HG02571 (cell line): ENCODE measurements around the gene TAPT1.
A peak's percentile ranks its signal among the peaks of the same experiment; 100 is the strongest.
"Not testable (repeated sequence)": the region's sequence is repeated elsewhere in the genome, so short reads cannot be mapped to it uniquely, and the experiment has no call there.

Experiments
- ATAC-seq: cut with Tn5 transposase; IDR thresholded peaks from one replicate; pipeline ENCODE4 v1.9.1; 2021; ENCODE audit warnings: mild to moderate bottlenecking, moderate library complexity; ENCODE audit not compliant: unreplicated experiment

TAPT1 gene

DNA sequence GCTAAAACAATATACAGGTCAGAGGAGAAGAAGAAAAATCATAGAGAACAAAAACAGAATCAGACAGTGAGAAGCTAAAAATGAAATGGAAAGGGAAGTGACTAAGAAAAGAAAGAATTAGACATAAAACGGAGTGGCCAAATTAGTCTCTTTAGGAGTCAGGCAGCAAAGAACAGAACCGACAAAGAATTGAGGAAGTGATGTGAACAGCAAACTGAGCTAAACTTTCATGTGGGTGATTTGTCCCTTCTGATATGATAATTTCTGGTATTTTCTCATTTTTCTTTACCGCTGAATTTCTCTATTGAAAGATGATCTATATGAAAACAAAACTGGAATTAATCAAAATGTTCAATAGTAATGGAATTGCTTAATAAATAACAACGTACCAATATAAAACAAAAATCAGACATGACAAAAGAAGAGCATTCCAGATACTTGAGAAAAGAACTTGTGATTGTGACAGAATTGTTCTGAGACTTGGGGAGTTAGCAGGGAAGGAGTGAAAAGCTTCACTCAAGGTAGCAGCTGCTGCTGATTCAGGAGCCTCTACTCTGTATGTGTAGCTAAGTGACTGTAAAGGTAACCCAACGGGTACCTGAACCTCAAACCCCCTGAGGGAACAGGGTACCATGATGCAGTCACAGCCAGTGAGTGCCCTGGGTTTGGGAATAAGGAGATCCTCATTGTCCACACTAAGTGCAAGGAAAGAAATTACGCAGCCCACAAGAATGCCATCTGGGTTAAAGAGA is 8.8 kb downstream of the TAPT1 start:
- peak; percentile 72 for ATAC-seq

DNA sequence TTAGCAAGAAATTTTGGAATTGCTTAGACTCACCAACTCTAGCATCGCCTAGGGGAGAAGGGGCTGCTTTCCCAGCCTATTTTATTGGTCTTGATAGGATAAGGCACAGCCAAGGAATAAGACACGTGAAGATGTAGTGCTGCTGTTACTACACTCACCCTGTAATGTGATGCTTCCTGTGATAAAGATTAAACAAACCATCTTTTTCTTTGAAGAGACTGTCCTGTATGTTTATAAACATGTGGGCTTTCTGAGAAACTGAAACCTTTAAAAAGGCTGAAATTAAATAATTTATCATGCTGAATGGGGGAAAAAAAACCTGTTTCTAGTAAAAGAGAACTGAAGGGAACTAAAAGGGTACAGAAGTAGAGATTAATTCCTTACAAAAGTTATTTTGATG is 13.2 kb downstream of the TAPT1 start:
- no peak for ATAC-seq

DNA sequence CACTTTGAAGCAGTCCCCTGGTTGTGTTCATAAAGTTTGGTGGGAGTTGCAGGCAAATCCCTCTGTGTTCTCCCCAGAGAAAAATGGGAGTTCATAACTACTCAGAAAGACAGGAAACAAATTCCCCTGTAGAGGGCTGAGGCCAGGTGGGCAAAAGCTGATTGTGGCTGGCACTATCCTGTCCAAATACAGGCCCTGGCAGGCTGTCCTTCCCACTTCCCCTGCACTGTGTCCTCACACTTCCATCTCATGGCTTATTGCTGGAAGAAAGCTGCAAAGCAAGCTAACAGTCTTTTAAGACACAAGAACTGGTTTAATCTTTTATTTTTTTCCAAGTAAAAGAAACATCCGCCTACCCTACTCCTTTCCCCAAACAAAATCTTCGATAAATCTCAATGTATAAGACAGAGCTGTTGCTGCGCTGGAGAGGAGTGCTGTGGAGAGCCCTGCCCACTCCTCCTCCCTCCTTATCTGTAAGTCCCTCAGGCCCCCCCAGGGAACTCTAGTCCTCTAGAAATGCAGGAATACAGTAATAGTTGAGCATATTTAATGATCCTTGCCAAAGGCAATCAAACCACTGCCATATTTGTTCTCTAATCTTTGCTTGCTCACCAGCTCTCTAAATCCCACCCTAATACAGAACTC is 14.0 kb downstream of the TAPT1 start:
- no peak for ATAC-seq

DNA sequence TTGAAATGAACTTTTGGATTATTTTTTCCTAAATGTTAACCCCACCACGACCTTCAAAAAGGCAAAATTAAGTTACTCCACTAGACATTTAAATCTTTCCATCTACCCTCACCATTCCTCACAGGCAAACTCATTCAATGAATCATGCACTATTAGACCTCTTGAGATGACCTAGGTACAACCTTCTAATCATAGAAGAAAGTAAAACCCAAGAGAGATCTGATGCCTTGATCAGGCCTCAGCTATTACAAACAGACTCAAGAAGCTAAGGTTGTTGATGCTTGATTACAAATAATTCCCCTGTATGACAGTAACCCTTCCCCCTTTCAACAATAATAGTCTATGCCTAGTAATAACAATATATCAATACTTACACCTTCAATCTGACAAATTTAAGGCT is 18.9 kb downstream of the TAPT1 start:
- no peak for ATAC-seq

DNA sequence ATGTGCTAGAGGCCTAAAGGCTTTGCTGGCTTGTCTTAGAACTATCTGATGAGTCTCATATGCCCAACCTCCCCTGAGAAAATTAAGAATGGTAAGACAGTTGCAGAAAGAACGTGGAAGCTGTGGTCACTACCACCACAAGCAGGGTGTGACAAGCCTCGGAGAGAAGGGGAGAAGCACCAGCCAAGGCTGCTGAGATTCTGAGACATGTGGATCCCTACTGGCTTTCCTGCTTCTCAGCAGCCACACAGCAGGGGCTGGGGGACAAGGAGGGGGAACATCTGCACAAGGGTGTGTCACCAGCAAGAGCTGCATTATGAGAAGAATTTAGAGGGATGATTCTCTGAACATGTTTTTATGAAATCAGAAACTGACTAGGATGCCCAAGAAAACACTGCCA is 19.4 kb downstream of the TAPT1 start:
- ATAC-seq = no peak

DNA sequence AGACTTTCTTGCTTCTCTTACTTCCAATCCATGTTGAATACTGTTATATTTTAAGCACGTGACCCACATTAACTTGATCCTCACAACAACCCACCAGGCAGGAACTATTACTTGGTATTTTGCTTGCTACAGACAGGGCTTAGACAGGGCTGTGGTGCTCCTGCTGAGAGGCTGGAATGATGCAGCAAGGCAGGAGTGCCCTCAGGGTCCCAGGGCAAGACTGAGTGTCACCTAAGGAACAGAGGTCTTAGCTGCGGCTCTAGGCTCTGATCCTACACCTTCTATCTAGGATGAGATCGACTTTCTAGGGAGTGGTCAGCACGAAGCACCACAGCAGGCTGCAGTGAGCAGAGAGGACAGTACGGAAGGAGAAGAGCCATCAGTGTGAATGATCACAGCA is 20.0 kb downstream of the TAPT1 start:
- no peak for ATAC-seq

DNA sequence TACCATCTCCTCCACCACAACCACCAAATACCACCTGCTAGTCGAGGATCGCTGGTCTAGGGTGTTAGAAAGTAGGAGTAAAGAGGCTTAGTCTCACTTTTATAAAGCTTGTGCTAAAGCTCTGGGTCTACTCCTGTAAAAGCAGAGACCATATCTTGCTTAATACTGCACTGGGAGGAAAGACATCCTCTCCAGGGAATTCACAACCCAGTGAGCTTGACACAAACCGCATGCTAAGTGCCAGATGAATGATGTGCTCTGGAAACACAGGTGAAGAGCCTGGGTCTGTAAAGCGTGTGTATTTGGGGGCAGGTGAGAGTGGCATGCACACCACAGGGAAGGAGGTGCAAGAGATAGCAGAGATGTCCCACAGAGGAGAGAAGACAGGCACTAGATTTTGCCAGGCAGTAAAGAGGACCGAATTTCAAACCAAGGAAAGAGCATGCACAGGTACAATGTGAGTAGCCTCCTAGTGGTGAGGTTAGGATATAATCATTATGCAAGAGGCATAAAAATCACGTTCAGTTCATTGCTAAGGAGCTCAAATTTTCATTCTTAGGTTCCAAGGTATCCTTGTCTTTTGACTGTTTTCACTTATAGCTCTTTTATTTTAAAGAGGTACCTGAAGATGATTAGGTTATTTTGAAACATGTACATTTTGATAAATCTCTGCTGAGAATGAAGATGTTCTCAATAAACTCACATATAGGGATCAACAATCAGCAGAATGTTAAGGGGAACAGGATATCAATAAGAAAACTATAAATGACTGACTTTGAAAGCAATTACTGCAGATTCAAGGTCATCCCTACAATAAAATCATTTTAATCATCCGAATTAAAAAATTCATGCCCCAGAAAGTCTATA is 20.7 kb downstream of the TAPT1 start:
- ATAC-seq = peak; percentile 82

DNA sequence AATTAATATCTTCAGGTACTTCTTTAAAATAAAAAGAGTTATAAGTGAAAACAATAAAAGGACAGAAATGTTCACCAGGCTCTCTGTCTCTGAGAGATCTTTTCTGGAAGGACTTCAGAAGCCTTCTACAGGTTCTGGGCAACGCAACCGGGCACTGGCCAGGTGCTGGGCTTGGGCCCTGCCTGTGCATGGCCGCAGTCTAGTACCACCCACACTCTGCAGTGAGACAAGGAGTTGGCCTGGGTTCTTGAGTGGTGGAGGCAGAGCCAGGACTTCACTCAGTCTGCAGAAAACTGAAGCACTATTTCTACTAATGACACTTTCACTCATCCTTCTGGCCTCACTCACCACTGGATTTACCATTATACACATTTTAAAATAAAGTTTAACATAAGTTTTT is 21.8 kb downstream of the TAPT1 start:
- no peak for ATAC-seq

DNA sequence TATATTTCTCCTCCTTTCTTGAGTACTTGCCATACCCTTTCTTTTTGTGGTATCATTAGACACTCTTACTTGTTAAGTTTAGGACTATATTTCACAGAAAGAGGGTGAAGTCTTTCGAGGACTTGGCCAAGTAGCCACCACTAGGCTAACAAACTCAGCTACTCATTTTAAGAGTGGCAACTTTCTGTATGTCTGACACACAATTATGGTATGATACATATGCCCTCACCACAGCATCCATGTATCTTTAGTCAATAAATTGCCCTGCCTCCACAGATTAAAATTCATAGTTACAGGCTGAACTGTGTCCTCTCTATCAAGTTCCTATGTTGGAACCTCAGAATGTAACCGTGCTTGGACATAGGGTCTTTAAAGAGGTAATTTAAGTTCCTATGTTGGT is 23.2 kb downstream of the TAPT1 start:
- ATAC-seq = no peak

DNA sequence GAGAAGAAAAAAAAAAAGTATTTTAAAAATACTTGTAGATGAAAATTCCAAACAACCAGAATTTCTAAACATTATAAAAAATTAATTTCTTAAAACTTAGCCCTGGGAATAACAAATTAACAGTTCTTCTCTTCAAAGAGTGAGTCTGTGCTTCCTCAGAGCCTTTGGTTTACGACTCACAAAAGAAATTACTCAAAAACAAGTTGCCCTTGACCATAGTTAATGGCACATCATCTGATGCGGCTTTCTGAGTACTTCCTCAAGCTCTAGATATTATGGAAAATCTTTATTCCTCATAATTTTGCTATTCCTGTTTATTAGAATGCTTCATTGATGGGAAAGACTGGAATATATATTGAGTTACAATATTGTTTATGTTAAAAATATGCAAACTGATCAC is 23.7 kb downstream of the TAPT1 start:
- no peak for ATAC-seq

DNA sequence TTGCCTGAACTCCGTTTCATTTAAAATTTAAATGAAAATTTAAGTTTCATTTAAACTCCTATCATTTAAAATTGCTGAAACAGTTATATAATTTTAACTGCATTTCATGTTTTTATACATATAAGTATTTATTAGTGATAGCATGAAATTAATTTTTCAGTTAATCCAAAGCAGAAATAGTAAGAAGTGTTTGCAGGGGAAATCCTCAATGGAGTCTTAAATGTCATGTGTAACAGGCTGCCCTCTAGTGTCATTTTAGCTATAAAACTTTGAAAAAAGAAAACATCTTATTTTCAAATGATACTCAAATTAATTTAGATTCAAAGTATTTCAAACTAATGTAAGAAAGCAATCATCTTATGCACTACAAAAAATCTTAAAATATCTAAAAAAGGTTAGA is 27.2 kb downstream of the TAPT1 start:
- no peak for ATAC-seq

DNA sequence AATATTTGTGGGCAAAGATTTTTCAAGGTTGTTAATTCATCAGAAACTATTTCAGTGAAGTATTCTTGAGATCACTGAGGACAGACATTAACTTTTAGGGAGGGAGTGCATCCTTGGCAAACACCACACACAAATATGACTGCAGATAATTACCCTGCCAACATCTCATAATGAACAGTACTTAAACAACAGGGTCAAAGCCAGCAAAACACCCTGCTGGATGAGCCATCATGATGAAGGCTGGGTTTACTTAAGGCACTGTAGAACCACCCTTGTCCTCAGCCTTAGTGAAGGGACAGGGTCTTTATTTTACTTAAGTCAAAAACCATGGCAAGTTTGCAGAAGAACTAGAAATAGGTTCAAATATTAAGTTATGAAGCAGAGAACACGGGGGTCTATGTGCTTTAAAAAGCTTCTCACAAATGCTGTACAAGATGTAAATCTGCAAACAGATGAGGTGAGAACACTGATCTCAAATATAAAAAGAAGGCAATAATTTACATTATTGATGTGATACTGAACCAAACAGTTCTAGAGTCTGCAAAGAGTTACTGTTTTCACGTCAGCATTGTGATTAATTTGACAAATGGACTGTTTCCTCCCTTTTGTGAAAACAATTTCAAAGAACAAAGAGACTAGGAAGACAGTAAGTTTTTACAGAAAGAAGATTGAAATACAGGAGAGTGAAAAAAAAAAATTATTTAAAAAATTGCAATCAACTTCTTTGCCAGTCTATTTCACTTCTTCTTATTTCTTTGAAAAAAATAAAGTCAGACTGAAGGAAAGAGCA is 28.2 kb downstream of the TAPT1 start:
- ATAC-seq = no peak

DNA sequence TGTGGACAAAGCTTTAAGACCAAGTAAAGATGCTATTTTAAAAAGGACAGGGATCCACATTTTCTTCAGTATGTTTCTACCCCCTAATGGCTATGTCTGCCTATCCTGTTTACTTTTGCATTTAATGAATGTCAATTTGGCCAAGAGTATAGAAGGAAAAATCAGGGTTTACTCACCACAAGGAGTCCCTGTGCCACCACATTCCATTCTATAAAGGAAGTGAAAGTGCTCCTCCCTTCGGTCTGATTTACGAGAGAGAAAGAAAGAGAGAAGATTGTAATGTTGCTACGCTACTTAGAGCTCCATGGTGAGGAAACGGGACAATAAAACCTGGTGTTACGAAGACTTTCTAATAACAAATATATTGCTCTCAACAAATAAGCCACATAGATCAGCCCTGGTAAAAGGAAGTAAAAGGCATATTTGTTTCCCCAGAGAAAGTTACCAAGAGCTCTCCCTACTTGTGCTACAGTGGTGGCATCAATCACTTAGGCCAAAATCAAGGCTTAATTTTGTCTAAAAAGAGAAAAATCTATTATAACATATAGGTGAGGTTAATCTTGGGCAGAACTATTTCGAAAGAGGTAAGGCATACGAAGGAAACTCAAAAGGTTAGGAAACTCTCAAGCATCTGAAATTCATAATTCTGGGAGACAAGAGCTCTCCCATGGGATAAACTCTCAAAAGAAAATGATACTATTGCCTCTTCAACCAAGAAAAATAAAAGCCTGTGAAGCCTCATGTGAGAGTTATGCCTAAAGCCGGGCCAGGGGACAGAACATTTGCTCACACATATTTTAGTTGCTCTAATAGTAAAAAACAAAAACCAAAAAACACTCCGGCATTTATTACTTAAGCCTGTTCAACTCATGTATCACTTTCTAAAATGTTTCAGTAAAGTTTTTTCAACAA is 29.5 kb downstream of the TAPT1 start:
- no peak for ATAC-seq

DNA sequence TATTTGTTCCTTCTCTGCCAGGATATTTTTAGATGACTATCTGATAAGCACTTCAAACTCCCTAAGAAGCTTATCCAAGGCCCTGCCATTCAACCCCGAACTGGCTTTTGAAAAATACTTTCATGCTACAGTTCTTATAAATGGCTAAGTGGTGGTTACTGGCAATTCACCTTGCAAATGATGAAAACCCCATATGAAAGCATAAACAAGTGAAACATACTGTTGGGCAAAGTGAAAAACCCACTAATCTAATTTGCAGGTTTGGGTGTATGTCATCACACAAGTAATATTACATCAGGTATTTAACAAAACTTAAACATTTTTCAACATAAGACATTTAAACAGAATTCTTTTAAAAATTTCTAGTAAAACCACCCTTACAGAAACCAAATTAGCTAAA is 31.1 kb downstream of the TAPT1 start:
- no peak for ATAC-seq

DNA sequence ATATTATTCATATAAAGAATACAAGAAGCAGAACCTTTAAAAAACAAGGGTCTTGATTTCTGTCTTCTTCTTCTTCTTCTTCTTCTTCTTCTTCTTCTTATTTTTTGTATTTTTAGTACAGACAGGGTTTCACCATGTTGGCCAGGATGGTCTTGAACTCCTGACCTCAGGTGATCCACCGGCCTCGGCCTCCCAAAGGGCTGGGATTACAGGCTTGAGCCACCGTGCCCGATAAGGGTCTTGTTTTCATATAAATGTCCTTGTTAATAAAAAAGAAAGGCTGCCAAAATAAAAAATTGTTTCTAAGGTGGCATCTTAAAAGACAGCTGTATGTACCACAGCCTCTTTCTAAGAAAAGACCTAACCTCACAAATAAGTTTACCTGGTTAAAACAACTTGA is 31.5 kb downstream of the TAPT1 start:
- not testable (repeated sequence) for ATAC-seq

DNA sequence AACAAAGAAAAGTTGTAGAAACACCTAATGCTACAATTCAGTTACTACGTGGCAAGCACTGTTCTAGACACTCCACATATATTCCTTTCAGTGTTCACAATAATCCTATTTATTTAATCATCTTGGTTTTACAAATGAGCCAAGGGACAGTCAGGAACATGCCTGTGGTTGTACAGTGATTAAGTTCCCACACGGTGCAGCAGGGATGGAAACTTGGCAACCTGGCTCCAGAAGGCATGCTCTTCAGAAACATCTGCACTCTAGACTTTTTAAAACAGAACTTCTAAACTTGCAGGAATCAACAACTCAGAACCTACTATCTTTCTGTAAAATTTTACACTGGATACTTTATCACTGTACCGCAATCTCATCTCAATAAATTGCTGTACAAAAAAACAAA is 32.1 kb downstream of the TAPT1 start:
- ATAC-seq = no peak

DNA sequence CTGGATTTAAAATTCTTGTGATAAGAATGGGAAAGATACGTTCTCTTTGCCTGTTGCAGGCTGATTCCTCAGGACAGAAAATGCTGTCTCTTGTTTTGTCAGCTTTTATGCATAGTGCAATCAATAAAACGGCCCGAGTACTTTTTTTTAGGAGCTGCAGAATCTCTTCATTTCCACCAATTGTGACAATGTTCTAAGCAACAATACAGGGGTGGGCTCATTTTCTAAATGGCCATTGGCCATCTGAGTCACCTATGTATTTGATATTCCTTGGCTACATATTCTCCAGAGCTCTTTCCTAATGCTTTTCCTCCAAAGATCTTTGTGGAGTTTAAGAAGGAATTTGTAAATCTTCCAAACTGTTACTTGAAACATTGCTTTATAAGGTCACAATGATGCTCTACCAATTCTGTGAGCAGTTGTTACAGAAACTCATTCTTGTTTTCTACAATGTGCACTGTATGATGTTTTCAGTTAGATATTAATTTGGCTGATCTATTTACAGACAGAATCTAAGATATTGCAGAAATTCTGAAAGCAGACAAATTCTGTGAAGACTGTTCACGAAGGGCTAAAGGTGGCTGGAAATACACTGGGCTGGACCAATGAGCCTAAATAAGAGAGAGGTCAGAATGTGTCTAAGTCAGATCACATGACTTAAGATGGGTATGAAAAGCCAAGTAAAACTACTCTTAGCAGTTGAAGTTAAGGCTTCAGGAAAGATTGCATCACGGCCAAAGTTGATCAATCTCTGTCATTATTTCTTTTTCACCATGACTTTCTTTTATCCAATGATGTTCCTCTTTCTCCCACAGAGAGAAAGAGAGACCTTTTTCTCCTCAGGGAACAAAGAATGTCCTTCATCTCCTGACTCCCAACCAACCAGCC is 33.4 kb downstream of the TAPT1 start:
- no peak for ATAC-seq

DNA sequence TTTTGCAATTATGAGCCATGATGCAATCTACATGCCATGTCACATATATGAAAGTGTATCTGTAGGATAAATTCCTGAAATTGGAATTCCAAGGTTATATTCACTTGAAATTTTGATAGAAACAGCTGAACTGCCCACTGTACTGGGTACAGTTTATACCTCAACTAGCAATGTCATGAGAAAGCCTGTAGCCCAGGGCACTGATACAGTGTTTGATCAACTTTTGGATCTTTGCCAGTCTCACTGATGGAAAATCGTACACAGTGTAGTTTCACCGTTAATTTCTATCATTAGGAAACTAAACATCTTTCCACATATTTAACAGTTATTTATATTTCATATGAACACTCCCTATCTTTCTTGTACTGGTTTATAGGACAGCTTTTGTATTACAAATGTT is 34.2 kb downstream of the TAPT1 start:
- ATAC-seq = no peak

DNA sequence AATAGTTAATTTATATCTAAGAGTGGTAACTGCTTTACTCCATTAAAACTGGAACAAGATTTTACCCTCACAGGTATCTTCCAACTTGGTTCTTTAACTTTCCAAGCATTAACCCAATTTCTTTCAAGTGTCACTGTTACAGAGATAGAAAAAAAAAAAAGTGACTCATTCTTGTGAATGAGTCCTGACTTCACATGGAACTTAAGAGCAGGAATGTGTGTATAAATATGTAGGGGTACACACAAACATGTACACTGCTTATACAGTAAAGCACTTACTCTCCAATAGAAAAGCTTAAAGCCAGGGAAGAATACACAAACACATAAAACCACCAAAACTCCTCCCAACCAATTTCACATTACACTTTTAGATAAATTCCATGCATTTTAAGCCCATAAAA is 38.8 kb downstream of the TAPT1 start:
- ATAC-seq = no peak
